ENCODE measurements around the gene ADAM19.

ADAM19 gene

GRCh38 chr5:157540707-157541446 lies 34.7 kb downstream of the ADAM19 start:
- in situ Hi-C loops (cut with MboI; ENCODE audit: low sequenced_read_pairs, unreplicated experiment) = no loop called here
- DNase-seq (ENCODE audit: low spot score) = peak; percentile 70
- no peak for TF ChIP-seq CTCF (IDR thresholded peaks at IDR 0.05; ENCODE audit: borderline replicate concordance, control extremely low read depth, extremely low read depth, insufficient read depth, missing control alignments)

- TF ChIP-seq CTCF (IDR thresholded peaks at IDR 0.05; ENCODE audit: borderline replicate concordance, control extremely low read depth, extremely low read depth, insufficient read depth, missing control alignments) = no peak
- in situ Hi-C loops (cut with MboI; ENCODE audit: low sequenced_read_pairs, unreplicated experiment) = no loop called here
- no peak for DNase-seq (ENCODE audit: low spot score)
These were observed 35.5 kb downstream of the ADAM19 start for GRCh38 chr5:157540124-157540523.

GRCh38 chr5:157539503-157540022 lies 36.0 kb downstream of the ADAM19 start:
- TF ChIP-seq CTCF (IDR thresholded peaks at IDR 0.05; ENCODE audit: borderline replicate concordance, control extremely low read depth, extremely low read depth, insufficient read depth, missing control alignments) = no peak
- DNase-seq (ENCODE audit: low spot score) = no peak
- in situ Hi-C loops (cut with MboI; ENCODE audit: low sequenced_read_pairs, unreplicated experiment) = no loop called here

GRCh38 chr5:157538311-157538710 lies 37.3 kb downstream of the ADAM19 start:
- in situ Hi-C loops (cut with MboI; ENCODE audit: low sequenced_read_pairs, unreplicated experiment) = no loop called here
- no peak for TF ChIP-seq CTCF (IDR thresholded peaks at IDR 0.05; ENCODE audit: borderline replicate concordance, control extremely low read depth, extremely low read depth, insufficient read depth, missing control alignments)
- DNase-seq (ENCODE audit: low spot score) = no peak

GRCh38 chr5:157535042-157535865 lies 40.3 kb downstream of the ADAM19 start:
- DNase-seq (ENCODE audit: low spot score) = no peak
- TF ChIP-seq CTCF (IDR thresholded peaks at IDR 0.05; ENCODE audit: borderline replicate concordance, control extremely low read depth, extremely low read depth, insufficient read depth, missing control alignments) = no peak
- in situ Hi-C loops (cut with MboI; ENCODE audit: low sequenced_read_pairs, unreplicated experiment) = no loop called here

- TF ChIP-seq CTCF (IDR thresholded peaks at IDR 0.05; ENCODE audit: borderline replicate concordance, control extremely low read depth, extremely low read depth, insufficient read depth, missing control alignments) = no peak
- no peak for DNase-seq (ENCODE audit: low spot score)
- in situ Hi-C loops (cut with MboI; ENCODE audit: low sequenced_read_pairs, unreplicated experiment) = no loop called here
These were observed 42.5 kb downstream of the ADAM19 start for GRCh38 chr5:157533011-157533481.

Measured in GM13976 (cell line).